Gastroesophageal sphincter (tissue), 4 donors: ENCODE results near the gene HBS1L. TPM values are rescaled to one million over a fixed set of nuclear protein-coding genes. Genes with fewer than 3 reads are reported as not detected.
A peak's percentile ranks its signal among the peaks of the same experiment; 100 is the strongest.

Experiments used
- ATAC-seq: fragments of 150-250 bp; one replicate; pipeline ENCODE4 v1.9.1; 2016; ENCODE audit warnings: mild to moderate bottlenecking, moderate library complexity
- H3K27ac ChIP-seq, 4 donors: fragments of 200-600 bp; sonication (generic) in 3 of 4; 1 replicate in 3 of 4; 2 replicates in 1 of 4; pipeline ENCODE4 v1.5.1; 2016 to 2019
- H3K27me3 ChIP-seq: fragments of 200-600 bp; sonication (generic); one replicate; pipeline ENCODE4 v1.5.1; 2019
- H3K36me3 ChIP-seq, 2 donors: fragments of 200-600 bp; sonication (generic); one replicate each; pipeline ENCODE4 v1.5.1; 2019; ENCODE audit warnings: control low read depth in 1 of 2
- H3K4me1 ChIP-seq, 3 donors: fragments of 200-600 bp; sonication (generic); 1 replicate in 2 of 3; 2 replicates in 1 of 3; pipeline ENCODE4 v1.5.1; 2016 to 2019; ENCODE audit warnings: control low read depth in 2 of 3
- H3K4me3 ChIP-seq, 2 donors: fragments of 200-600 bp; sonication (generic); one replicate each; pipeline ENCODE4 v1.5.1; 2019; ENCODE audit warnings: mild to moderate bottlenecking in 1 of 2, moderate library complexity in 1 of 2
- H3K9me3 ChIP-seq, 3 donors: fragments of 200-600 bp; sonication (generic); one replicate each; pipeline ENCODE4 v1.5.1; 2017 to 2019; ENCODE audit warnings: control low read depth in 2 of 3
- CTCF ChIP-seq, 4 experiments: fragments of 200-600 bp in 2 of 4; fragments of 450-650 bp in 2 of 4; sonication (generic) in 1 of 4; IDR thresholded peaks; one replicate each; pipeline ENCODE4 v1.5.1; 2017 to 2019; ENCODE audit warnings: antibody characterized with exemption in 4 of 4, mild to moderate bottlenecking in 2 of 4, moderate library complexity in 2 of 4
- EP300 ChIP-seq: sonication (generic); formaldehyde crosslinking; IDR thresholded peaks from one replicate; pipeline ENCODE4 v1.6.1; 2017; ENCODE audit warnings: antibody characterized with exemption, mild to moderate bottlenecking
- POLR2A ChIP-seq, 2 donors: fragments of 450-650 bp; IDR thresholded peaks; one replicate each; pipeline ENCODE4 v1.6.1; 2017; ENCODE audit warnings: antibody characterized with exemption in 2 of 2, mild to moderate bottlenecking in 2 of 2, moderate library complexity in 1 of 2
- POLR2AphosphoS5 ChIP-seq: sonication (generic); formaldehyde crosslinking; IDR thresholded peaks from one replicate; pipeline ENCODE4 v1.6.1; 2017; ENCODE audit warnings: antibody characterized with exemption
- WGBS, 2 donors: methylation state at CpG; one replicate each; pipeline ENCODE4 v1.1.5; 2018; ENCODE audit warnings: low coverage in 1 of 2; 5-methylcytosine and 5-hydroxymethylcytosine counted together
- total RNA-seq, 4 donors: library from RNA; depleted of rRNA; stranded (reverse); fragments of >200 nt; gene quantifications; one replicate each; pipeline ENCODE4 v1.1.0, GENCODE V29; 2016

The HBS1L gene
- total RNA-seq, 4 donors from 2014 or later = 56.5 to 159 (median 67.6) TPM

GRCh38 chr6:134945045-134945444 is 109.6 kb downstream of the HBS1L start:
- no peak overlapping the region for H3K27ac ChIP-seq
- no peak for TF ChIP-seq POLR2A (IDR thresholded peaks at IDR 0.05)
- no peak for TF ChIP-seq CTCF (IDR thresholded peaks at IDR 0.05)
- no peak for TF ChIP-seq POLR2AphosphoS5
- no peak for TF ChIP-seq EP300
- no peak for ATAC-seq
- no peaks in the 10 kb centered on the region for H3K9me3 ChIP-seq
- H3K4me1 ChIP-seq = no peaks in the 10 kb centered on the region
- no peaks in the 10 kb centered on the region for H3K27me3 ChIP-seq
- H3K36me3 ChIP-seq = no peaks in the 10 kb centered on the region
- H3K4me3 ChIP-seq = no peak overlapping the region

GRCh38 chr6:134943522-134944111 is 111.0 kb downstream of the HBS1L start:
- Histone ChIP-seq H3K27ac (no peak overlapping the region), H3K4me1 (no peaks in the 10 kb centered on the region), H3K9me3 (no peaks in the 10 kb centered on the region), H3K4me3 (no peak overlapping the region), H3K27me3 (no peaks in the 10 kb centered on the region), H3K36me3 (peaks cover 0 to 5% of the 10 kb centered on the region in 2 donors)
- no peak for ATAC-seq
- no peak for TF ChIP-seq POLR2A (IDR thresholded peaks at IDR 0.05)
- no peak for TF ChIP-seq CTCF (IDR thresholded peaks at IDR 0.05)
- TF ChIP-seq EP300 = no peak
- TF ChIP-seq POLR2AphosphoS5 = no peak
- 100% methylated on average over 4 of the region's 9 CpGs; no CpG with 5 or more reads in 1 of the 2 donors for WGBS, 2 donors

- Histone ChIP-seq H3K4me3 (no peak overlapping the region), H3K27ac (no peak overlapping the region), H3K27me3 (no peaks in the 10 kb centered on the region), H3K9me3 (no peaks in the 10 kb centered on the region), H3K36me3 (peaks cover 0 to 5% of the 10 kb centered on the region in 2 donors), H3K4me1 (peaks cover 2 to 12% (median 10%) of the 10 kb centered on the region in 3 donors)
- no peak for ATAC-seq
- 88% methylated on average over 4 of the region's 5 CpGs; no CpG with 5 or more reads in 1 of the 2 donors for WGBS, 2 donors
- no peak for TF ChIP-seq EP300
- TF ChIP-seq POLR2AphosphoS5 = no peak
- no peak for TF ChIP-seq CTCF (IDR thresholded peaks at IDR 0.05)
- no peak for TF ChIP-seq POLR2A (IDR thresholded peaks at IDR 0.05)
Measured at GRCh38 chr6:134938896-134939295, 115.7 kb downstream of the HBS1L start.

- 21% methylated on average over 2 of the region's 5 CpGs; no CpG with 5 or more reads in 1 of the 2 donors for WGBS, 2 donors
- Histone ChIP-seq H3K27me3 (no peaks in the 10 kb centered on the region), H3K4me1 (peaks cover 2 to 12% (median 10%) of the 10 kb centered on the region in 3 donors), H3K36me3 (peaks cover 0 to 11% of the 10 kb centered on the region in 2 donors), H3K9me3 (no peaks in the 10 kb centered on the region), H3K4me3 (no peak overlapping the region), H3K27ac (peak overlapping the region in 2 of 4 donors; percentile 27 to 49)
- no peak for ATAC-seq
- TF ChIP-seq CTCF (IDR thresholded peaks at IDR 0.05) (no peak), POLR2AphosphoS5 (no peak), EP300 (no peak), POLR2A (IDR thresholded peaks at IDR 0.05) (no peak)
Measured at GRCh38 chr6:134937426-134937825, 117.2 kb downstream of the HBS1L start.

GRCh38 chr6:134936931-134937330 is 117.7 kb downstream of the HBS1L start:
- Histone ChIP-seq H3K27ac (peak overlapping the region in 1 of 4 donors; percentile 49), H3K4me3 (no peak overlapping the region), H3K4me1 (peaks cover 2 to 12% (median 10%) of the 10 kb centered on the region in 3 donors), H3K9me3 (no peaks in the 10 kb centered on the region), H3K36me3 (peaks cover 0 to 15% of the 10 kb centered on the region in 2 donors), H3K27me3 (no peaks in the 10 kb centered on the region)
- no peak for ATAC-seq
- WGBS, 2 donors = 37 to 51% methylated on average over 4 to 5 of the region's 5 CpGs
- TF ChIP-seq CTCF (IDR thresholded peaks at IDR 0.05) (no peak), POLR2AphosphoS5 (no peak), POLR2A (IDR thresholded peaks at IDR 0.05) (no peak), EP300 (no peak)
